HG03097 (cell line): Measurements from ENCODE around the gene ZNF335.
"Not testable (repeated sequence)": the region's sequence is repeated elsewhere in the genome, so short reads cannot be mapped to it uniquely, and the experiment has no call there.

ENCODE experiments used
- ATAC-seq: cut with Tn5 transposase; IDR thresholded peaks from one replicate; pipeline ENCODE4 v1.9.1; 2021; ENCODE audit not compliant: unreplicated experiment, low FRiP score

ZNF335 gene

DNA sequence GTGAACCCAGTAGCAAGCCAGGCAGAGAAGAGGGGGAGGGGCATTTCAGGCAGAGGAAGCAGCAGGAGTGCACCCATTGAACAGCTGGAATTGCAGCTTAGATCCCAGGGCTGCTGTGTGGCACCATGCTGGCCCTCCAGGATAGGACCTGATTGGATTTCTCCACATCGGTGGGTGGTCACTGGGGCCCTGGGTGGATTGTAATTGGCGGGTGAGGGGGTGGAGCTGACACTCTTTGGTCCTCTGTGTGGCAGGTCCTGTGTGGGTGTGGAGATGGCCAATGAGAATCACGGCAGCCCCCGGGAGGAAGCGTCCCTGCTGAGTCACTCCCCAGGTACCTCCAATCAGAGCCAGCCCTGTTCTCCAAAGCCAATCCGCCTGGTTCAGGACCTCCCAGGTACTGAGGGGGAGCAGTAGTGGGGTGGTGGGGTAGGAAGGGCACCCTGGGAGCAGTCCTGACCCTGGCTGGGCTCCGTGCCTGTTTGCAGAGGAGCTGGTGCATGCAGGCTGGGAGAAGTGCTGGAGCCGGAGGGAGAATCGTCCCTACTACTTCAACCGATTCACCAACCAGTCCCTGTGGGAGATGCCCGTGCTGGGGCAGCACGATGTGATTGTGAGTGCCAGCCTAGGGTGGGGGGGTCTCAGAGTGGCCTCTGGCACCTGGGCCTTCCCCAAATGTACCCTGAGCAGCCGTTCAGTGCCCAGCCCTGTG, 33.1 kb downstream of the ZNF335 start:
- no peak for ATAC-seq

DNA sequence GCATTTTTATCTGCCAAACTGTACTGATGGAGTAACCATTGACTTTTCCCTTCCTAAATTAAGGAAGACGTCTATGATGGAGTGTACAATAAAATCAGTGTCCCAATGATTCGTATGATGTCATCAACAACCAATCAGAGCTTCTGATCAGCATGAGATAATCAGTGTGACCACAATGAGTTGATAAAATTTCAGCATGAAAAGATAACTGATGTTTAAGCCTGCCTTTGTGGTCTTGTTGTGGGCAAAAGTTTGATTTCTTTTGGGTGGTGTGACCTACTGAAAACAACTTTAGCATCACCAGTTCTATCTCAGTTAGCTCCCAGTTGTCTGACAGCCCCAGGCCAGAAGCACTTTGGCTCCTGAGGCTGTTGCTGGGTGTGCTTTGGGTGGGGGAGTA, 34.2 kb downstream of the ZNF335 start:
- ATAC-seq = no peak

DNA sequence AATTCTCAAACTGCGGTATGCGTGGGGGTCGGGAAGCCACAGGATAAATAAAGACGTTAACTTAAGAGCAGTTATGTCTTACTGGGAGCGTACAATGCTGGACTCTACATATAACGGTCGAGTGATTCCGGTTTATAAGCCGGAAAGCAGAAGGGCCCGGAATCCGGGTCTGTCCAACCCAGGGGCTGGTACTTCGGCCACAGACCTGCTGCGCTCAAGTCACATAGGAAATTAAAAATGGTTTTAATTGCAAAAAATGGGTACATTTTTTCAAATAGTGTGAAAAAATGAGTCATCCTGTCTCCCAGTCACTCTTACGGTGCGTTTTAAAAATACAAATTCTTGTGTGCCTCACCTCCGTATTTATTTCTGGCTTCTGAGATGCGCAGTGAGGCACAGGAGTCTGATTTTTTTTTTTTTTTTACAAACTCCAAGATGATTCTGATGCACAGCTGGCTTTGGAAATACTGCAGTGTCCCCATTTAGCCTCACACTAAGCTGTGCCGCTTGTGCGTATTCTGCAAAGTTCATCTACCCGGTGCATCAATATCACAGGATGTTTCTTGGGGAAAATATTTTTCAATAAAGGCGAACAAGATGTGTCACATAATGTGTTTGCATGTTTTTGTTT, 36.5 kb downstream of the ZNF335 start:
- ATAC-seq = peak; percentile 12

DNA sequence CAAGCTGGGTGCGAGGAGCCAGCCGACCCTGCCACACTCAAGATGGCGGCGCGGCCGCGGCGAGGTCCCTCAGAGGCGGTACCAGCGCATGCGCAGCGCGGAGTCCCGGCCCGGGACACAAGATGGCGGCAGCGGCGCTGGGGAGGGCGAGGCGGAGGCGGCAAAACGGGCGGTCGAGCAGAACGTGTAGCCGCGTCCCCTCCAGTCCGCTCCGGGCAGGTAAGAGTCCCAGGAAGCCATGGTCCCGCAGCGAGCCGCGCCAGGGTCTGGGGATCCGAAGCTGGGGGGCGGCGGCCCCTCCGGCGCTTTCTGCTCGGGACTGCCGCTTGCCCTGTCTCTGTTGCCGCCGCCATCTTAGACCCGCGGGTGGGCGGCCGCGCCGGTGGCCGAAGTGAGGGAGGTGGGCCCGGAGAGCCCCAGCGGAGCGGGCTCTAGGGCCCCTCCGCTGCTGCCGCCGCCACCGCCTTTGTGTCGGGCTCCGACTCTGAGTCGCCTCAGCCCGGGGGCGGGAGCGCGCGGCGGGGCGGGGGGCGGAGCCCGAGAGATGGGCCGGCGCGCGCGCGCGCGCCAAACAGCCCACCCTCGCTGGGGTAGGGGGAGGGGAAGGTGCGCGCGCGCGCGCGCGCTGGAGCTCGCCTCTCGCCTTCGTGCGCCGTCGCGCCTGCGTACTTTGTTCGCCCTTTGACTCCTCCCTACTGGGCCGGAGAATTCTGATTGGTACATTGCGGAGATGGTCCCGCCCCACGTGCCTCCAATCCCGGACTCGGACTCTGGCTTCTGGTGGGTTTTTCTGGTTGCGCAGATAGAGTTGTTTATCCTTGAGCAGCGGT, 37.2 kb downstream of the ZNF335 start, which contains the start of gene PCIF1:
TSS of gene PCIF1 (plus strand) at position 98 of the 830 bp plus-strand sequence. CDS start 4,317 bp downstream, outside the sequence.
- ATAC-seq = peak; percentile 64

DNA sequence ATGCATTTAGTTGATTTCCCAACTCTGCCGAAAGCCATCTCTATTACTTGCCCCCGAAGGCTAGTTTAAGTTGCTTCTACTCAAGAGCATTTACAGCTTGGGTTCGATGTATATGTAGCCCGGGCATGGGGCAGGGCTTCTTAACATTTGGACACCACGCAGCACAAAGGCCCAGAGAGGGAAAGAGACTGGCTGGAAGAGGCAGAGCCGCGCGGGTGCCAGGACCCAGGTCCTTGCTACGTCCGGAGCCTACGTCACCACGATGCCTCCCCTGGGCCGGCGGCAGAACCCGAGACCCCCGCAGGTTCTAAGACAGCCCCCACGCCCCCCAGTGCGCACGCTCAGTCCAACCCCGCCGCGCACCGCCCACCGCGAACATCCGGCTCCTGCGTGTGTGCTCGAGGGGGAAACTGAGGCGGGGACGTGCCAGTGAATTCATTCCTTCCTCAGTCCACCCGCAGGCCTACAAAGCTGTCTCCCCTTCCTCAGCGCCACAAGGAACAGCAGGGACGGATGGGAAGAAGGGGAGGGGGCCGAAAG, 37.9 kb downstream of the ZNF335 start:
- ATAC-seq = peak; percentile 13

- no peak for ATAC-seq
These were observed 38.5 kb downstream of the ZNF335 start for GRCh38 chr20:45933266-45934045.

- not testable (repeated sequence) for ATAC-seq
These were observed 40.3 kb downstream of the ZNF335 start for GRCh38 chr20:45931680-45932079.

- no peak for ATAC-seq
These were observed 44.7 kb downstream of the ZNF335 start for GRCh38 chr20:45927071-45927878.

- ATAC-seq = no peak
These were observed 45.3 kb downstream of the ZNF335 start for GRCh38 chr20:45926731-45927070.

DNA sequence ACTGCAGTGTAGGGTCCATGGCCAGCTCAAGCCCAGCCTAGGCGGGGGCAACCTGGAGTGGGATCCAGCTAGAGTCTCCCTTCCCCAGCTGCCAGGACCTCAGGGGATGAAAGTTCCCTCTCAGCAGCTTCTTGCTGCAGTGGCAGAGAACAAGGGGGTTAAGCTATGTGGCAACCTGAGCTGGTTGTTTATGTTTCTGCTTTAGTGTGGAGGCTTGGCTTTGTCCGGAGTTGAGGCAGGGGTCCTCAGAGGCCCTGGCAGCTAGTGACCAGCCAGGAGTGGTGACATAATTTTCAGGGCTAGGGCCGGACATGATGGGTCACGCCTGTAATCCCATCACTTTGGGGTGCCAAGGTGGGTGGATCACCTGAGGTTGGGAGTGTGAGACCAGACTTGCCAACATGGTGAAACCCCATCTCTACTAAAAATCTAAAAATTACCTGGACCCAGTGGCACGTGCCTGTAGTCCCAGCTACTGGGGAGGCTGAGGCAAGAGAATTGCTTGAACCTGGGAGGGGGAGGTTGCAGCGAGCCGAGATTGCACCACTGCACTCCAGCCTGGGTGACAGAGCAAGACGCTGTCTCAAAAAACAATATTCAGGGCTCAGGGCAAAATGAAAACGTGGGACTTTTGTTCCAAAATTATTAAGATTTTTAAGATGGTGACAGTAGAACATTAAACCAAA, 46.0 kb downstream of the ZNF335 start:
- ATAC-seq = no peak

DNA sequence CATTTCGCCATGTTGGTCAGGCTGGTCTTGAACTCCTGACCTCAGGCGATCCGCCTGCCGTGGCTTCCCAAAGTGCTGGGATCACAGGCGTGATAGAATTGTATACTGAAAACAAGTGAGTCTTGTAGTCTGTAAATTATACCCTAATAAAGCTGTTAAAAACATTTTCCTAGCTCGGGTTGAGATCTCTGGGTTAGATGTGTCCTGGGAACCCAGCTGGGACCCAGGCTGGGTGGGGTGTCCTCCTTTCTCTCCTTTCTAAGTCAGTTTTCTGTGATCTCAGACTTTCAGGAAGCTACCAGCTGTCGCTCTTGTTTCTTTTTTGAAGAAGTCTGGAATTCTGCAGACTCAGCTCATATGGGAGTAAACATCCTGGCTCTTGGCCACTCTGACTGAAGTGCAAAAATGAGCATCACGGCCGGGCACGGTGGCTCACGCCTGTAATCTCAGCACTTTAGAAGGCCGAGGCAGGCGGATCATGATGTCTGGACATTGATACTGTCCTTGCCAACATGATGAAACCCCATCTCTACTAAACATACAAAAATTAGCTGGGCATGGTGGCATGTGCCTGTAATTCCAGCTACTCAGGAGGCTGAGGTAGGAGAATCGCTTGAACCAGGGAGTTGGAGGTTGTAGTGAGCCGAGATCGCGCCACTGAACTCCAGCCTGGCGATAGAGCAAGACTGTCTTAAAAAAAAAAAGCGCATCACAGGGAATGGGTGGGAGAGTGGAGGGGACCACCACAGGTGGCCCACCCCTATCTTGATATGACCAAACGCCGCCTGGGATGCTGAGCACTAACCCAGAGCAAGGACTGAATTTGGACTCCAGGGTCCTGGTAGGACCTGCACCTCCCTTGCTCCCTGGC, 47.4 kb downstream of the ZNF335 start:
- no peak for ATAC-seq

DNA sequence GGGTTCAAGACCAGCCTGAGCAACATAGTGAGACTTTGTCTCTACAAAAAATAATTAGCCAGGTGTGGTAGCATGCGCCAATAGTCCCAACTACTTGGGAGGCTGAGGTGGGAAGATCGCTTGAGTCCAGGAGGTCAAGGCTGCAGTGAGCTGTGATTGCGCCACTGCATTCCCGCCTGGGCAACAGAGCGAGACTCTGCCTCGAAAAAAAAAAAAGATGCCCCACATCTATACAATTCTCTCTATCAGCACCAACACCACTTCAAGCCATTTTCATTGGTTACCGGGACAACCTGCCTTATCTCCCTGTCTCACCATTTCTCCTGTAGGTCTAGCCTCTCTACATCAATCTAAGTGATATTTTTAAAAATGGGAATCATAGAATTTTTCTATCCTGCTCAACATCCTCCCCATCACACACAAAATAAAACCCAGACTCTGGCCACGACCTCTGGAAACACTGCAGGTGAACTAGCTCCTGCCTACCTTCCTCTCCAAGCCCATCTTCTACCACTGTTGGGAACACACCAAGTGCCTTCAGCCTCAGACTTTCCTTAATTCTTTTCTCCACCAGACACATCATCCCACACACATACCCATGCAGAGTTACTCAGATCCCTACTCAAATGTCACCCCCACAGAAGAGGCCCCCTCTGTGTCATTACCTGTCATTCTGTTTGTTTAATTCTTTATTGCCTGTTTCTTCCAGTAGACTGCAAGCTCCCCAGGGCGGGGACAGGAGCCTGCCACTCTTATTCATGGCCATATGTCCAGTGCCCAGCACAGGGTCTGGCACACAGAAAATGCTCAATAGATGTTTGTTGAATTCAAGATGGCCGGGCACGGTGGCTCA, 50.4 kb downstream of the ZNF335 start:
- no peak for ATAC-seq

DNA sequence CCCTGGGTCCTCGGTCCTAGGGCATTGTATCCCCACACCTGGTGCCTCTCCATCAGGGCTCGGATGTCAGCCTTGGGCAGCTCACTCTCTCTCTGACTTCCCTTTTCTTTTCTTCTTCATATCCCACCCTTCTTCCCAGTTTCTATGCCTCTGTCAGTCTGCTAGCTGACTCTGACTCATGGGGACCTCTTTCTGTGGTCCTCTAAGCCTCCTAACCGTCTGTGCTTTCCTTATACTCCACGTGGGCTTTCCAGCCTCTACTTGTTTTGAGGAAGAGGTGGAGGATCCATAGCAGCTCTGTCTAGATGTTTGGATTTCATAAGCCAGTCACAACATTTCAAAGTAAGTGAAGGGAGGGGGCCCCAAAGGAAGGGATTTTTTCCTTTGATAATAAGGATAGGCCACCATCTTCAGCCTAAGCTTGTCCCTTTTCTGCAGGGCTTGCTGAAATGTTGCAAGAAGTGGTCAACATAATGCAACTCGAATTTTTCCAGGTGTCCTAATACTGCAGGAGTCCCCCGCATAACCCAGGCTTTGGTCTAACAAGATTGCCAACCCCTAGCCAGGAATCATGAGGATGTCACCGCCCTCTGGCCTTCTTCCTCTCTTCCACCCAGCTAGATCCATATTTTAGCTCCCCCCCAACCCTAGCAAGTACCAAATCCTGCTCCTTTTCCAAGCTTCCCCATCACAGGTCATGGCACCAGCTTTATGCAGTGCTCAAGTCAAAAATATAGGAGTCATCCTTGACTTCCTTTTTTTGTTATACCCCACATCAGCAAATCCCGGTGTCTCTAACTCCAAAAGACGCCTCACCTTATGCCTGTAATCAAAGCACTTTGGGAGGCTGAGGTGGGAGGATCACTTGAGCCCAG, 51.3 kb downstream of the ZNF335 start:
- ATAC-seq = no peak

DNA sequence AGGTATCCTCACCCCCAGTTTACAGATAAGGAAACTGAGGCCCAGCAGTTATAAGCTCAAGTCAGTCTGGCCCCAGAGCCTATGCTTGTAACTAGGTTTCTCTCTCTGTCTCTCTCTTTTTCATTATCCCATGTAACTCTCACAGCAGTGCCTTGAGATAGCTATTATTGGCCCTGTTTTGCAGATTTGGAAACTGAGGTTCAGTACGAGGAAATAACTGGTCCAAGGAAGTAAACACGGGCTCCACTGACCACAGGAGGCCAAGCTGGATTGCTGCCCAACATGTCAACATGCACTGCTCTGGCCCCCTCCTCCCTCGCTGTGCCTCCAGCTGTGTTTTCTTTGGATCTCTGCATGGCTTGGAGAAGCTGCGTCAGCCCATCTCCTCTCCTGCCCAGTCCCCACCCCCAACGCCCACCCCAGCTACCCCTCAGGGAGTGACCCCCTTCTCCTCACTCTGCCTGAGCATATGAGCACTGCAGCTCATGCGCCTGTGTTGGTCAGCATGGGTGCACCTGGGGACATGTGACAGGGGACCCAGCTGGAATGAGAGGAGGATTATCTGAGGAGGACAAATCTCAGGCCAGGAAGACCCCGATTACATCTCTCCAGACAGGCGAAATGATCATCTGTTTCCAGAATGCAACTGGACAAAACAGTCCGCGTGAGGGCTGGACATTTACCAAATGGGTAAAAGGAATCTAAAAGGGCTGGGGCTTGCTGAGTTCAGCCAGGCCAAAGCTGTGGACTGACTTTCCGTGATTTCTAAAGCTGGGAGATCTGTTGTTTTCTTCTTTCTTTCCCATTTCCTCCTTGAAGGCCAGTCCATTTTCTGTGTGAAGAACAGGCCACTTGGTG, 52.2 kb downstream of the ZNF335 start:
- no peak for ATAC-seq

- no peak for ATAC-seq
These were observed 53.0 kb downstream of the ZNF335 start for GRCh38 chr20:45918779-45919537.
